Superior temporal gyrus (tissue), 1 donor: ENCODE measurements around the gene DCTPP1.
A peak's percentile ranks its signal among the peaks of the same experiment; 100 is the strongest.

Source experiments
- DNase-seq: peaks from one replicate; pipeline ENCODE4 v3.0.0-alpha.2; 2016; ENCODE audit errors: extremely low spot score

DCTPP1 gene

DNA sequence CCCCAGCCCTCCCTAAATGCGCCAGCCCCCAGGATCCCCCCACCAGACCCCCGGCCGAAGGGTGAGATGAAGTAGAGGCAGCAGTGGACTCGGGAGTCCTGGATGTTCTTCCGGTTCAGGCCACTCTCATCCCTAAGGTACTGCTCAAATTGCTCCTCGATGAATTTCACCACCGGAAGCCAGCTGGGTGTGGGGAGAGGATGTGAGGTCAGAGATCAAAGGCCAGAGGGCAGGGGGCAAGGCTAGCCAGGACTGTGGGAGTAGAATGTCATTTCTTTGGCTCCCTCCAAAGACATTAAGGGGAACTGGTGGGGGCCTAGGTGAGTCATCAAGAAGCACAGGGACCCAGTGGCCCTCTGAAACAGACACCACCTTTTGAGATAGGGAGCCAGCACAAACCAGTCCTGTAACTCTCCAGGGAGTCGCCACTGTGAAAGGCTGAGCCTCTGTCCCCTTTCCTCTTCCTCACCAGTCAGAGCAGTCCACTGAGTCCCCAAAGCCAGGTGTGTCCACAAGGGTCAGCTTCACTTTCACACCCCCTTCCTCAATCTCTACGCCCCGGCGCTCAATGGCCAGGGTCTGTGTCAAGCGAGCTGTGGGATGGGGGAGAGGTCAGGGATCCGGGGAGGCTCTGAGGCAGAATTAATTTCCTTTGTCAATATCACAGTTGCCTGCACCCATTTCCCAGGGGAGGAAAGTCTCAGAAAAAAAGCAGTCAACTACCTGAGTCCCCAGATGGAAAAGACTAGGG is 48.4 kb downstream of the DCTPP1 start:
- no peak for DNase-seq

GRCh38 chr16:30380803-30381208 is 49.0 kb downstream of the DCTPP1 start:
- DNase-seq: no peak

DNA sequence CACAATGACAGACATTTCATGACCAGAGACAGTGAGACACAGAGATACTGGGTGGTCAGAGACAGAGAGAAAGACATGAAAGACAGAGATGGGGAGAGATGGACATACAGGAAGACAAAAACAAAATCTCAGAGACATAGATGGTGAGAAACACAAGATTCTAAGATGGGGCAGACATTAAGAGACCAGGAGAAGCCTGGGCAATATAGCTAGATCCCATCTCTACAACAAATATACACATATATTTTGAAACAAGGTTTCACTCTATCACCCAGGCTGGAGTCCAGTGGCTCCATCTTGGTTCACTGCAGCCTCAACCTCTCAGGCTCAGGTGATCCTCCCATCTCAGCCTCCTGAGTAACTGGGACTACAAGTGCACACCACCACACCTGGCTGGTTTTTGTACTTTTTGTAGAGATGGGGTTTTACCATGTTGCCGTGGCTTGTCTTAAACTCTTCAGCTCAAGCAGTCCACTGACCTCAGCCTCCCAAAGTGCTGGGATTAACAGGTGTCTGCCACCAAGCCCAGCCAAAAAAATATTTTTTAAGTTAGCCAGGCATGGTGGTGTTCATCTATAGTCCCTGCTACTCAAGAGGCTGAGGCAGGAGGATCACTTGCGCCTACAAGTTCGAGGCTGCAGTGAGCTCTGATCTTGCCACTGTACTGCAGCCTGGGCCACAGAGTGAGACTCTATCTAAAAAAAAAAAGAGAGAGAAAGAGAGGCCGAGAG is 49.6 kb downstream of the DCTPP1 start:
- DNase-seq: no peak

- DNase-seq: no peak
These were observed 50.6 kb downstream of the DCTPP1 start for GRCh38 chr16:30379158-30379783.

DNA sequence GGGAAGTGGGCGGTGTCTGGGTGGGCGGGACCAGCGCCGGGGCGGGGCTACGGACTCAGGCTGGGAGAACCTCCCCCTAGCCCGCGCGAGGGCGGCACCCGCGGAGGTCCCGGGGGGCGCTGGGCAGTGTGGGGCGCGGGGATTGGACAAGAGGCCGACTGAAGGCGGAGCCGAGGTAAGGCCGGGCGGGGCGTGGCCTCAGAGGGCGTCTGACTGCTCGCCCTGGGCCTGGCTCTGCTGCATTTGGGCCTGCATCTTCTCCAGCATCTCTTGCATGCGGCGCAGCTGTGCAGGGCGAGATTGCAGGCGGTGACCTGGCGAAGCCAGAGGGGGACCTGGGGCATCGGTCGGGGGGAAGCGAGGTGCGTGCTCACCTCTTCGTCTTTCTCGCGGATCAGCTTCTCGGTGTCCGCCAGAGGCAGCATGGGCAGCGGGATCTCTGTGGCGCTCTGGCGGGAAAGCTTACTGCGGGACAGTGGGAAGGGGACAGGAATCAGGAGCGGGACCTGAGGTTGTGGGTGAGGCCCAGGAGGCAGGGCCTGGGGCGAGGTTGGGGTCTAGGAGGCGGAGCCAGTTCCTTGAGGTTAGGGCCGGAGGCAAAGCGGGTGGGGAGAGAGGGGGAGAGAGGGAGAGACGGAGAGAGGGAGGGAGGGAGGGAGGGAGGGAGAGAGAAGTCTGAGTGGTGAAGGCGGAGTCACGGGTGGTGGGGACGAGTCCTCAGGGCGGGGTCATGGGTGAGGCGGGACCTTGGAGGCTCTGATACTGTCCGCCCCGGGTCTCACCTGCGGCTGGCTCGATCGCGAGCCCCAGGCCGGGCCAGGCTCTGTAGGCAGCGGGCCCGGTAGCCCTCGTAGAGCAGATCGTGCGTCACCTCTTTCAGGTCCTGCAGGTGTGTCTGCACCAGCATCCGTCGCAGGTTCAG is 51.3 kb downstream of the DCTPP1 start:
- peak; percentile 98 for DNase-seq

- peak; percentile 94 for DNase-seq
These were observed 52.0 kb downstream of the DCTPP1 start for GRCh38 chr16:30377812-30378235.

- DNase-seq: no peak
These were observed 52.6 kb downstream of the DCTPP1 start for GRCh38 chr16:30377050-30377811.

- no peak for DNase-seq
These were observed 53.3 kb downstream of the DCTPP1 start for GRCh38 chr16:30376461-30376902.

DNA sequence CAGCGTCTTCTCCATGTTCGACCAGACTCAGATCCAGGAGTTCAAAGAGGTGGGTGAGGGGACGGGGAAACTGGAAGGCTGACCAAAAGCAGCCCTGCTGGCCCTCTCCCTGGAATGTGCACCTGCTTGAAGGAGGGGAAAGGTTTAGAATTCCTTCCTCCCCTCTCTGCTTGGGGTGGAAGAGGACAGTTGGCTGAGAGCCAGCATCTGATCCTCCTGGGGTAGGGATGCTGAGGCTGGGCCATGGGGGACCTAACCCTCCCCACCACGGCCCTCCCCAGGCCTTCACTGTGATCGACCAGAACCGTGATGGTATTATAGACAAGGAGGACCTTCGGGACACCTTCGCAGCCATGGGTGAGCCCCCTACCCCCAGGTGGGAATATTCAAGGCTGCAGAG is 54.0 kb downstream of the DCTPP1 start:
- DNase-seq: no peak

DNA sequence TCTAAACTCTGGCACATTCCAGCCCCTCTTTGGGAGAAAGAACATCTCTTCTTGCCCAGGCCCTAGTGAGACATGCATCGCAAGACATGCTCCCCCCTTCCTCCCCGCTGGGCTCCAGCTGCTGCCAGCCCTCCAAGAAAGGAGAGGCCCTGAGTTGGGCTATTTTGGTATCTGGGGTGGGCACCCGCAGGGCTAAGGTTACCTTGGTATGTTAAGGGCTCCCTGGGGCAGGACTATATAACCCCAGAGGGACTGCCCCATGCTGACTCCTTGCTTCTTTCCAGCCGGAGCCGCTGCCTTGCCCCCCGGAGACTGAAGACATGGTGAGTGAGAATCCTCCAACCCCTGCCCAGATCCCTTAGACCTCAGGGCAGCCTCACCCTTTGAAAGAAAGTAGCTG is 55.3 kb downstream of the DCTPP1 start, which contains the start of gene MYL11:
Gene MYL11 (plus strand): TSS at position 265 of the 400 bp plus-strand sequence. CDS start 56 bp downstream, at position 321.
- no peak for DNase-seq
